ENCODE data around the gene SCFD2. TPM values are rescaled to one million over a fixed set of nuclear protein-coding genes. Genes with fewer than 3 reads are reported as not detected.
A peak's percentile ranks its signal among the peaks of the same experiment; 100 is the strongest.

Gene SCFD2
- total and polyA plus RNA-seq, 2 experiments from 2014 or later: 13.2 to 15.9 TPM

DNA sequence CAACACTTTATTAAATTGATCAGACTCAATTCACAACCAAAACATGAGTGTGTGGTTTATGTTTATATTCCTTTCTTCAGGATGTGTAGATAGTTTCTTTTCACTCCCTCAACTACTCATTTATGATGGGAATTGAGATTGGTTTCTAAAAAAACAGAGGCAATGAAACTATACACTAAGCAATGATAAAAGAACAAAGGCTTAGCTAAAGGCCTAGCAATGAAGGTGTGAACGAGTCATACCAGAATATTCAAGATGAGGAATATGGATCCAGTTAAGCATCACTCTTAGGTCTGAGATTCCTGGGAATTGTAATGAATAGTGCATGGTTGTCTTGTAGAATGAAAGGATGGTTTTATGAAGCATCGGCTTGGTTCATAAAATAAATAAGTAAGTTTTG is 521.3 kb downstream of the SCFD2 start:
- H3K27me3 ChIP-seq: no peaks in the 10 kb centered on the region
- peaks cover 26% of the 10 kb centered on the region for H3K4me1 ChIP-seq (ENCODE audit: low read depth)
- H3K4me3 ChIP-seq: no peak overlapping the region
- no peak for DNase-seq (ENCODE audit: low read depth in 1 of 2, low spot score in 1 of 2)
- no peaks in the 10 kb centered on the region for H3K36me3 ChIP-seq
- TF ChIP-seq, protein P1, sequence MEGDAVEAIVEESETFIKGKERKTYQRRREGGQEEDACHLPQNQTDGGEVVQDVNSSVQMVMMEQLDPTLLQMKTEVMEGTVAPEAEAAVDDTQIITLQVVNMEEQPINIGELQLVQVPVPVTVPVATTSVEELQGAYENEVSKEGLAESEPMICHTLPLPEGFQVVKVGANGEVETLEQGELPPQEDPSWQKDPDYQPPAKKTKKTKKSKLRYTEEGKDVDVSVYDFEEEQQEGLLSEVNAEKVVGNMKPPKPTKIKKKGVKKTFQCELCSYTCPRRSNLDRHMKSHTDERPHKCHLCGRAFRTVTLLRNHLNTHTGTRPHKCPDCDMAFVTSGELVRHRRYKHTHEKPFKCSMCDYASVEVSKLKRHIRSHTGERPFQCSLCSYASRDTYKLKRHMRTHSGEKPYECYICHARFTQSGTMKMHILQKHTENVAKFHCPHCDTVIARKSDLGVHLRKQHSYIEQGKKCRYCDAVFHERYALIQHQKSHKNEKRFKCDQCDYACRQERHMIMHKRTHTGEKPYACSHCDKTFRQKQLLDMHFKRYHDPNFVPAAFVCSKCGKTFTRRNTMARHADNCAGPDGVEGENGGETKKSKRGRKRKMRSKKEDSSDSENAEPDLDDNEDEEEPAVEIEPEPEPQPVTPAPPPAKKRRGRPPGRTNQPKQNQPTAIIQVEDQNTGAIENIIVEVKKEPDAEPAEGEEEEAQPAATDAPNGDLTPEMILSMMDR (IDR thresholded peaks at IDR 0.05; ENCODE audit: low read depth, low read length): no peak
- H3K27ac ChIP-seq: no peak overlapping the region
- H3K9me3 ChIP-seq (ENCODE audit: low read depth): no peaks in the 10 kb centered on the region

DNA sequence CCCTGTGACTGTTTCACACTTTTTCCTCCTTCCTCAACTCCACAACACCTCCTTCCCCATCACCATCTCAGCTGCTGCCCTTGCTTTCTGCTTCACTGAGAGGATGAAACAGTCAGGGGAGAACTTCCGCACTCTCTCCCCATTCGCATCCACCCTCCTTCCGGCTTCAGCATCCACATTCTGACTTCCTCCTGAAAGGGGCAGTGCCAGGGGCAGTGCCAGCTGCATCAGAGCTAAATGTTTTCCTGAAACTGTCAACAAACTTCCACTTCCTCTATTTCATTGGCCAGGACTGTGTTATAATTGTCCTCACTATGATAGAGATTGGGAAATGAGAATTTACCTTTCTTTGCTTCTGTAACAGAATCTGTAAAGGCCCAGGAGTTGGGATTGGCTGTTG is 521.9 kb downstream of the SCFD2 start:
- TF ChIP-seq, protein P1 (IDR thresholded peaks at IDR 0.05; ENCODE audit: low read depth, low read length): no peak
- Histone ChIP-seq H3K27me3 (no peaks in the 10 kb centered on the region), H3K9me3 (ENCODE audit: low read depth) (no peaks in the 10 kb centered on the region), H3K36me3 (no peaks in the 10 kb centered on the region), H3K27ac (no peak overlapping the region), H3K4me3 (no peak overlapping the region), H3K4me1 (ENCODE audit: low read depth) (peaks cover 26% of the 10 kb centered on the region)
- no peak for DNase-seq (ENCODE audit: low read depth in 1 of 2, low spot score in 1 of 2)

DNA sequence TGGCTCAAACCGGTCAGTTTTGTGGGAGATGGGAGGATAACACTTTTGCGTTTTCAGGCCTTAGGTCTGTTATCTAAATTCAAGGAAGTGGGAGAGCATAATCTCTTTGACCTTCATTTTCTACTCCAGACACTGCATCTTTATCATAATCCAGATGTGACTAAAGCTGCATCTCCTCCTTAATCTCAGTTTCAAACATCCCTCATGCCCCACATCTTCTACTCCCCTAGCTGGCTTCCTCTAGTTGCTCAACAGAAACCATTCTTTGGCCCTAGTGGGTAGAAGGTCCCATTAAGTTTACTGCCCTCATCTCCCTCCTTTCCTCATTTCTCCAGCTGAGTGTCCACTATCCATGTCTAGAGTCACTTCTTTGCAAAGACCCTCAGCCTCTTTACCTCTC is 522.5 kb downstream of the SCFD2 start:
- TF ChIP-seq, protein P1 (IDR thresholded peaks at IDR 0.05; ENCODE audit: low read depth, low read length): no peak
- DNase-seq (ENCODE audit: low read depth in 1 of 2, low spot score in 1 of 2): peak in 1 of 2 donors; percentile 18
- Histone ChIP-seq H3K27me3 (no peaks in the 10 kb centered on the region), H3K9me3 (ENCODE audit: low read depth) (no peaks in the 10 kb centered on the region), H3K27ac (no peak overlapping the region), H3K4me1 (ENCODE audit: low read depth) (peaks cover 26% of the 10 kb centered on the region), H3K4me3 (no peak overlapping the region), H3K36me3 (no peaks in the 10 kb centered on the region)

DNA sequence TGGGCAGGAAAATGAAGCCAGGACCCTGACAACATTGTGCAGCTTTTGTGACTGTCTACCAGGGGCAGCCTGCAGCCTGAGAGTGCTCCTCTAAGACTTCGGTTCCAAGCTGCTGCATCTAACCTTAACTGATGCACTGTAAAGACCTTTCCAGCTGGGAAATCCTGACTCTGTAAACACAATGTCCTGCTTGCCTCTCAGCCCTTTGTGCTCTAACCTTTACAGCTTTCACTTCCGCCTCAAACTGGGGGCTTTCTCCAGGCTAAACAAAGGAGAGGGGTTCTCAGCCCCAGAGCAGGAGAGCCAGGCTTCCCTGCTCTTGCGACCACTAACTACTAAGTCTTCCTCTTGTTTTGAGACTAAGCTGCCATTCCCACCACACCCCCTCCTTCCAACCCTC is 523.1 kb downstream of the SCFD2 start:
- Histone ChIP-seq H3K36me3 (no peaks in the 10 kb centered on the region), H3K9me3 (ENCODE audit: low read depth) (no peaks in the 10 kb centered on the region), H3K4me1 (ENCODE audit: low read depth) (peaks cover 26% of the 10 kb centered on the region), H3K27ac (no peak overlapping the region), H3K27me3 (no peaks in the 10 kb centered on the region), H3K4me3 (no peak overlapping the region)
- TF ChIP-seq, protein P1 (IDR thresholded peaks at IDR 0.05; ENCODE audit: low read depth, low read length): no peak
- DNase-seq (ENCODE audit: low read depth in 1 of 2, low spot score in 1 of 2): no peak

DNA sequence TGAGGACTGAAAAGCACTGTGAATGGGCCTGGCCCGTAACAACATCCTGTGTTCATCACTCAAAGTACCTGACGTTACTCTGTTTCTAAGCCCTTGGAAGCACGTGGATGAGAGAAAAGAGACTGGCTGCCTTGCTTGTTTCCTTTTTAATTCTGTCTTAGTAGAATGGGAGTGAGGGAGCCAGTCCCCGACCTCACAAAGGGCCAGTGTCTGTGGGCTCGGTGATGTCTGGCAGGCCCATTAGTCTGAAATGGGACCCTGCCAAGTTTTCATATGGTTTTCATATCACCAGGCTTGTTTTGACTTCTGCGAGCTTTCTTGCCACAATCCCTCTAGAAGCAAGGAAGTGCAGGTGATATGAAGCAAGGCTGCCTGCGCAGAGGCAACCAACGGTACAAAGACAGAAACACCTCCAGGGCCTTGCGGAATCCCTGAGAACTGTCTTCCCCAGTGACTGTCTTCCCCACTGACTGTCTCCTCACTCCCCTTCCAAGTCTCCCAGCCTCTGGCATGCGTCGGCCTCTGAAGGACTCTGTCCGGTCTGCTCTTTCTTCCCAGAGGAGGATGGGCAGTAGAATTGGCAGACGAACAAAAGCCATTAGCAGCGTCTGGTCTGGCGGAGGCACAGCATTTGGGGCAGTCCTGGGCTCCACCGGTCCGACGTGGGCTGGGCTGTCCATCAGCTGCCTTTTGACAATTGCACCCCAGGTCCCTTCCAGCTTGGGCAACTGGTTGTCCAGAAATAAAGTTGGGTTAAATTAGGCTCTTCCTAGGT is 524.0 kb downstream of the SCFD2 start:
- Histone ChIP-seq H3K4me3 (no peak overlapping the region), H3K27ac (no peak overlapping the region)
- peak in 1 of 2 donors; percentile 71 for DNase-seq (ENCODE audit: low read depth in 1 of 2, low spot score in 1 of 2)

More for the DNA sequence above, 524.0 kb downstream of the SCFD2 start:
- Histone ChIP-seq H3K36me3 (no peaks in the 10 kb centered on the region), H3K9me3 (ENCODE audit: low read depth) (no peaks in the 10 kb centered on the region), H3K4me1 (ENCODE audit: low read depth) (peaks cover 18% of the 10 kb centered on the region), H3K27me3 (no peaks in the 10 kb centered on the region)
- TF ChIP-seq, protein P1 (IDR thresholded peaks at IDR 0.05; ENCODE audit: low read depth, low read length): no peak

Measured in cardiac muscle cell (in vitro differentiated cells and primary cell).